Endothelial cell (in vitro differentiated cells): Measurements from ENCODE around the gene SRGAP2C. TPM values are rescaled to one million over a fixed set of nuclear protein-coding genes. Genes with fewer than 3 reads are reported as not detected.
"Not testable (repeated sequence)": the region's sequence is repeated elsewhere in the genome, so short reads cannot be mapped to it uniquely, and the experiment has no call there.

Experiments used
- DNase-seq: peaks from one replicate; pipeline ENCODE4 v3.0.0; 2021; ENCODE audit warnings: low spot score
- H3K27ac Mint-ChIP-seq: one replicate; pipeline ENCODE4 v1.8.0; 2021; ENCODE audit warnings: mixed read lengths, inconsistent platforms; ENCODE audit not compliant: unreplicated experiment
- H3K27me3 Mint-ChIP-seq: one replicate; pipeline ENCODE4 v1.8.0; 2021; ENCODE audit warnings: mild to moderate bottlenecking, moderate library complexity, mixed read lengths, inconsistent platforms; ENCODE audit not compliant: unreplicated experiment
- H3K36me3 Mint-ChIP-seq: one replicate; pipeline ENCODE4 v1.8.0; 2021; ENCODE audit warnings: mild to moderate bottlenecking, low read depth, mixed read lengths, inconsistent platforms; ENCODE audit not compliant: unreplicated experiment
- H3K4me1 Mint-ChIP-seq: one replicate; pipeline ENCODE4 v1.8.0; 2021; ENCODE audit warnings: mild to moderate bottlenecking, mixed read lengths, inconsistent platforms; ENCODE audit not compliant: unreplicated experiment
- H3K4me3 Mint-ChIP-seq: one replicate; pipeline ENCODE4 v1.8.0; 2021; ENCODE audit warnings: mild to moderate bottlenecking, mixed read lengths, inconsistent platforms; ENCODE audit not compliant: unreplicated experiment
- H3K9me3 Mint-ChIP-seq: one replicate; pipeline ENCODE4 v1.8.0; 2021; ENCODE audit warnings: mixed read lengths, inconsistent platforms; ENCODE audit not compliant: unreplicated experiment
- total RNA-seq: library from RNA; stranded (reverse); fragmentation: NEBNext Ultra II Directional; extraction: Animal tissue kit (Norgen Biotek cat#: 25700); gene quantifications from one replicate; pipeline ENCODE4 v1.2.1, GENCODE V29; 2021; ENCODE audit not compliant: unreplicated experiment

Gene SRGAP2C
- total RNA-seq, 1 donor from 2014 or later: 72.5 TPM

- not testable (repeated sequence) for H3K36me3 Mint-ChIP-seq, H3K9me3 Mint-ChIP-seq, H3K27ac Mint-ChIP-seq, DNase-seq, H3K4me3 Mint-ChIP-seq, H3K27me3 Mint-ChIP-seq, H3K4me1 Mint-ChIP-seq
These were observed 90.7 kb downstream of the SRGAP2C start for GRCh38 chr1:121275435-121275834.

DNA sequence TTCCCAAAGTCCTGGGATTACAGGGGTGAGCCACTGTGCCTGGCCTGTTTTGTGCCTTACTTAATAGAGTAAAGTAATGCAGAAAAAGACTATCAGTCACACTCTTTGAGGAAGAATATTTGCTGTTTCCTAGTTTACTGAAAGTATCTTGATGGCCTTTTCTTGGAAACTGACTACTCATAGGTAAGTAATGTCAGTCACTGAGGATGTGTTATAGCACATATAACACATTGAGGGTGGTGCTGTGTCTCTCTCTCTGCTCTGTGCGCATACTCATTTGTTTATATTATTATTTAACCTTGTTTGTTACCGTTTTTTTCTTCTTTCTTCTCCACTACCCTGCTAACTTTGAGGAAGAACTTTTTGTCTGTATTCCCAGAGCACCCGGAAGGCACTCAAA is 93.4 kb downstream of the SRGAP2C start:
- not testable (repeated sequence) for H3K27me3 Mint-ChIP-seq, DNase-seq, H3K27ac Mint-ChIP-seq, H3K9me3 Mint-ChIP-seq, H3K36me3 Mint-ChIP-seq, H3K4me1 Mint-ChIP-seq, H3K4me3 Mint-ChIP-seq

GRCh38 chr1:121278777-121279547 is 94.2 kb downstream of the SRGAP2C start:
- not testable (repeated sequence) for H3K4me1 Mint-ChIP-seq, H3K27ac Mint-ChIP-seq, DNase-seq, H3K36me3 Mint-ChIP-seq, H3K4me3 Mint-ChIP-seq, H3K9me3 Mint-ChIP-seq, H3K27me3 Mint-ChIP-seq

GRCh38 chr1:121279548-121279898 is 94.7 kb downstream of the SRGAP2C start:
- H3K4me3 Mint-ChIP-seq, H3K9me3 Mint-ChIP-seq, DNase-seq, H3K27ac Mint-ChIP-seq, H3K4me1 Mint-ChIP-seq, H3K36me3 Mint-ChIP-seq, H3K27me3 Mint-ChIP-seq: not testable (repeated sequence)

- not testable (repeated sequence) for H3K36me3 Mint-ChIP-seq, H3K27ac Mint-ChIP-seq, DNase-seq, H3K27me3 Mint-ChIP-seq, H3K4me3 Mint-ChIP-seq, H3K9me3 Mint-ChIP-seq, H3K4me1 Mint-ChIP-seq
These were observed 96.0 kb downstream of the SRGAP2C start for GRCh38 chr1:121280699-121281317.

DNA sequence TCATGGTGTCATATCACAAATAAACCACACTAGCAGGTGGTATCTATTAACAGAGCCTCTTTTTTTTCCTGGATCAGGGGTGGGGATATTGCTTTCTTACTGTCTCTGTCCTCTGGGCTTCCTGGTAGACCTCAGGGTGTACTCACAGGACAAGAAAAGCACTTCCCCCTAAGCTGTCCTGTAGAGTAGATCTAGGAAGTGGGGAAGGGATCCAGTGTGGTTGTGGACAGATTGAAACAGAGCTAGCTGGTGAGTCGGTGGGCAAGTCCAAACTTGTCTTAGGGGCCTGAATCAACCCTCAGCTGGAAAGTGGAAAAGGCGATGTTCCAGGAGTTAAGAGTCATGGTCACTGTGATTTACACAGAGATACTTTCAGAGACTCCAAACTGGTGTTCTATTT is 96.7 kb downstream of the SRGAP2C start:
- not testable (repeated sequence) for H3K4me3 Mint-ChIP-seq, DNase-seq, H3K27ac Mint-ChIP-seq, H3K9me3 Mint-ChIP-seq, H3K27me3 Mint-ChIP-seq, H3K36me3 Mint-ChIP-seq, H3K4me1 Mint-ChIP-seq

GRCh38 chr1:121283587-121284180 is 98.9 kb downstream of the SRGAP2C start:
- not testable (repeated sequence) for H3K27me3 Mint-ChIP-seq, H3K4me1 Mint-ChIP-seq, H3K9me3 Mint-ChIP-seq, H3K27ac Mint-ChIP-seq, H3K36me3 Mint-ChIP-seq, DNase-seq, H3K4me3 Mint-ChIP-seq

DNA sequence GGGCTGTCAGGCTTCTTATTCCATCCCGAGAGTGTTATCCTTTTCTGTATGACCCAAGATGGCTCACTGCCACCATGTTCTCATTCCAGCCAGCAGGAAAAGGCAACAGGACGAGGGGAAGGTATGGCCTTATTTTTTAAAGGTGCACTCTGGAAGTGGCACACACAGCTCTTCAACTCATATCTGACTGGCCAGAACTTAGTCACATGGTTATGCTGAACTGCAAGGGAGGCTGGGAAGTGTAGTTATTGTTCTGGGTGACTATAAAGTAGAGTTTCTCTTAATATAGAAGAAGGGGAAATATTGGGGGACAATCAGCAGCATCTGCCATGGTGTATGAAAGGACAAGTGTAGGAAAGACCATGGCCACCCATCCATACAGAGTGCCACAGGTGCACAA is 107.8 kb downstream of the SRGAP2C start:
- H3K4me1 Mint-ChIP-seq, H3K4me3 Mint-ChIP-seq, H3K36me3 Mint-ChIP-seq, H3K27me3 Mint-ChIP-seq, DNase-seq, H3K27ac Mint-ChIP-seq, H3K9me3 Mint-ChIP-seq: not testable (repeated sequence)

DNA sequence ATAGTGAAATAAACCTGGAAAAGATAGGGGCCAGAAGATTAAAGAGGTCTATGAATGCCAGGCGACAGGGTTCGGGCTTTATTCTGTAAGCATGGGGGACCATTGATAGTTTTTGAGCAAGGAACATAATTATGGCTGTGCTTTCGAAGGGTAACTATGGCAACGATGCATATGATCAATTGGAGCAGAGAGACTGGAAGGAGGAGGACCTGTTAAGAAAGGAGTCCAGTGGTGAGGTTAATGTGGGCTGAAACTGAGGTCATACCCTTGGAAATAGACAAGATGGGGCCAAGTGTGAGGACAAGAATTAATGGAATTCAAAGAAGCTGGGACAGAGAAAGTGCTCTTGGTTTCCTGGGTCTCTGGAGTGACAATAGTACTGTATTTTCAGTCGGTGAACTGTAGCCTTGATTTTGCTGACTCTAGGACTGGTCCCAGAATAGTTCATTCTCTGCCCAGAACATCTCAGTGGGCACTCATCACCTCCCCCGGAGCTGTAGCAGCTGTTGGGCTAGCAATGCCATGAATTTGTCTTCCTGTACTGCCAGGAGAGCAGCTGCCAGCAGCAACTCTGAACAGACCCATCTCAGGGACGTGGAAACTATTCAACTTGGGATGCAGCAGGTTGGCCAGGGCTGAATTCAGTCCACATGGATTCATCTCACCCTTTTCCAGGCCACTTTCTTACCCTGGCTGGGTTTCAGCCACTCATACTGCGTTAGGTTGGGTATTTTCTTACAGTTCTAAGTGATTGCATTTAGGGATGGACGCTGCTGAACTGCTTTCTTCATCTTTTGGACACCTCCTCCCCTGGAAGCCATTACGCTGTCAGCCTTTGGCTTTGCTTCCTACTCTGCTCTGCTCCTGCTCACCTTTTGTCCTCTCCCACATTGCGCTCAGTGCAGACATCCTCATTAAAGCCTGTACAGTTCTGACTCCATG is 108.8 kb downstream of the SRGAP2C start:
- not testable (repeated sequence) for H3K4me3 Mint-ChIP-seq, H3K27ac Mint-ChIP-seq, H3K36me3 Mint-ChIP-seq, DNase-seq, H3K27me3 Mint-ChIP-seq, H3K4me1 Mint-ChIP-seq, H3K9me3 Mint-ChIP-seq

- not testable (repeated sequence) for H3K4me3 Mint-ChIP-seq, H3K27ac Mint-ChIP-seq, H3K9me3 Mint-ChIP-seq, H3K4me1 Mint-ChIP-seq, H3K27me3 Mint-ChIP-seq, DNase-seq, H3K36me3 Mint-ChIP-seq
These were observed 109.4 kb downstream of the SRGAP2C start for GRCh38 chr1:121294205-121294570.

DNA sequence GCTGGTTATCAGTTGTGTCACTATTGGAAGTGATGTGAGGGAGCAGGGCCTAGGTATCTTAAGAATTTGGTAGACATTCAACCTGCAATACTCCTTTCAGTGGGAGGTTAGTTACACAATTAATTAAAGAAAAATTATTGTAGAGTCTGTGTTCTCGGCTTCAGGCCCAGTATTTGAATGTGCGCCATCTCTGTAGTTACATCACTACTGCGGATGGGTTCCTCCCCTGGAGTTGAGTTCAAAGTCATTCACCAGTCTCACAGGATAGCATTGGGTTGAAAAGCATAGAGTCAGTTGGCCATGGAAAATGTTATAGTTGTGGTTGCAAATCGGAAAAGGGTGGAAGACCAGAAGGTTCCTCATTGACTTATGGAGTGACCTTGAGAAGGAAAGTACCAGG is 111.8 kb downstream of the SRGAP2C start:
- not testable (repeated sequence) for H3K9me3 Mint-ChIP-seq, H3K27ac Mint-ChIP-seq, H3K27me3 Mint-ChIP-seq, H3K4me1 Mint-ChIP-seq, H3K36me3 Mint-ChIP-seq, H3K4me3 Mint-ChIP-seq, DNase-seq
